NCI-H345 (cell line): Measurements from ENCODE around the gene DAAM1.
A peak's percentile ranks its signal among the peaks of the same experiment; 100 is the strongest.

Experiments used
- DNase-seq: peaks from one replicate; lab custom pipeline; 2025; lab: John Stamatoyannopoulos, UW

DAAM1 gene

DNA sequence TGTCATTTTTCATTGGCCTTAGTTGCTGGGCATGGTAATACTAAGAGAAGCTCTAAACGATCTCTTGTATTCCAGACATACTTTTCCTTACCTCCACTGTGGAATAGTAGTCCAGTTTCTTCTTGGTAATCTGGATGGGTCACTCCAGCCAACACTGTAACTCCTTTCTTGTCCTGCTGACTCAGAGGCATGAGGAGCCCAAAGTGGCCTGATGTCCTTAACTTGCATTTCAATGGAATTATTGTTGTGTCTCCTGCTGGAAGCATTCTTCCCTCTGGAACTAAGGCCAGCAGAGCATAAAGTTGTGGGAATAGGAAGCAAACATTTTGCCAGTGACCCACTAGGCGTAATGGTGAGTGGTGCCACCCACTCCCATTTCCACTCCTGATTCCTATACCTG is 33.1 kb downstream of the DAAM1 start:
- DNase-seq, result no peak

DNA sequence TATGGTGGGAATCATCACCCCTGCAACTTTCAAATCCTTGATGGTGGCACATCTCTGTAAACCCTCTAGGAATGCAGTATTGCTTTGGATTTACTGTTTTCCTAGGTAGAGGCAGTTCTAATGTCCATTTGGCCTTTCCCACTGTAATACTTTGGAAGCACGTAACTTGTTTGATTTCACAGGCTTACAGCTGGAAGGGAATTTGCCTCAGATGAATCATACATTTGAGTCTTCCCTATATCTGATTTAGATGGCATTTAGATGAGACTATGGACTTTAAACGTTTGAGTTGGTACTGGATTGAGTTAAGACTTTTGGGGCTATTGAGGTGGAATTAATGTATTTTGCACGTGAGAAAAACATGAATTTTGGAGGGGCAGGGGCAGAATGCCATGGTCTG is 35.9 kb downstream of the DAAM1 start:
- DNase-seq, result no peak

DNA sequence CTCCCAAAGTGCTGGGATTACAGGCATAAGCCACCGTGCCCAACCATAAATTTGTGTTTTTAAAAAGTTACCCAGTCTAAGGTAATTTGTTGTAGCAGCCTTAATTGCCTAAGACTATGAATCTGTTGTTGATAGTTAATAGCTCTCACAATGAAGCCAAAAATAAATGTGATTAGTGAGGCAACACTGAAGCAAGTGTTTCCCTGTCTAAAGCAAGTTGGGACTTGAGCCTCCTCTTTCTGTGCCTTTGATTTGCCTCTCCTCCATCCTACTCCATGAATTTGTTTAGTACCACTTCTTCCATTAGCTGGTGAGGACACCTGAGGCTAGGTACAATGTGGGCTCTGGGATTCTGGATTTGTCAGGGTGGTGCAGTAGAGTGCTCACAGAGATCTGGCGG is 36.8 kb downstream of the DAAM1 start:
- DNase-seq, result no peak

DNA sequence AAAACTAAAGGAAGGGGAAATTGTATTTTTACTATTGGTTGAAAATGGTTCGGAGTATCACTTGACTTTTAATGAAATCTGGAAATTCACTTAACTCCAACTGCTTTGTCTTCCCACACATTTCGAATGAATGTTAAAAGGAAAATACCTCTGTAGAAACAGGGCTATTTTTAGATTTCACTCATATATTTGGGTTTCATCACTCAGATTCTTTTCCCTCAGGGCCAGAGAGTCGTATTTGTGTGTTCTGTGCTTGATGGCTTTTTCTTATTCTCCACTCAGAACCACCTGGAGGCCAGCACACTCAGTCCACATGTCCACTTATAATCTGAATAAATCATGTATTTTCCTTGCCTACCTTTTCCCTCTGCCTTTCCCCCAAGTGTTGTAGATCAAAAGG is 40.0 kb downstream of the DAAM1 start:
- DNase-seq, result no peak

DNA sequence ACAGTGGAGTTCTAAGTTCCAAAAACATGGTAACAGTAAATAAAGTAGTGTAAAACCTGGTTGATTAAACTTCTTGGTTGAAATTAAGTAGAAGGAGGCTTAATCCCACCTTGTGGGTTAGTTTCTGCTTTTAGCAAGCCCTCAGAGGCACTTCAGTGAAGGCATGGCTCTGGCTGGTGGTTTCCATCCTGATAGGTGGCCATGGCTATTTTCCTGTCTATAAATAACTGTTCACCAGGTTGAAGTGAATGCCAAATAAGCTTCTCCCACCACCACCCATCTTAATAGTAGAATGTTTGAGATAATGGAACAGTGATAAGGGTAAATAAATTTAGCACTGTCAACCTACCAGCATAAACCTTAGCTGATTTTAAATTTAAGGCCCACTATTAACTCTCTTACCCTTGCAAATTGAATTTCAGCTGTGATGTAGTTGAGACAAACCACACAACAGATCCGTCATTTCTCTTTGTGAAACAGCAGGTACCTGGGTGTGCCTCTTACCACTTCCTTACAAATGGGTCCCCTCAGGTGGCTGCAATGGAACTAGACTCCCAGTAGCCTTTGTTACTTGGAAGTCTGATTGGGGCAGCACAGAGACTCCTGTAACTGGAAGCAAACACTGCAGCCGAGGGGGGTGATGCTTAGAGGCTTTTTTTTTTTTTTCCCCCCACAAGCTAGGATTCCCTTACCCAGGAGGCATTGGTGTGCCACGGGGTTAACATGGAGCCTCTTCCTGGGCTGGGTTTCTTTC is 41.4 kb downstream of the DAAM1 start:
- DNase-seq, result no peak

DNA sequence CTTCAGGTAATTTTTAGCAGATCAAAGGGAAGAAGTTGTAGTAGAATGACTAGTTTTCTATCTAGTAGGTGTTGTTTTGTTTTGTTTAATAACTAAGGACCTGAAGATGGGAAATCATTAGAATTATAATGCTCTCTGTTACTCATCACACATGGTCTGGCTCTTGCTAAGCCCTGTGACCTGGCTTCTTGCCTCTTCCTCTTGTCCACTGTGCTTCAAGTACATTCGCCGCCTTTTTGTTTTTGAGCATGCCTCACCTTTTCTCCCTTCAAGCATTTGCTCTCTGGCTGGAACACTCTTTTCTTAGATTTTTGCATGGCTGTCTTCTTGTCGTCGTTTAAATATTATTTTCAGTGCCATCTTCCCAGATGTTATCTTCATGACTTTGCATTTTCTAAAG is 47.7 kb downstream of the DAAM1 start:
- no peak for DNase-seq

DNA sequence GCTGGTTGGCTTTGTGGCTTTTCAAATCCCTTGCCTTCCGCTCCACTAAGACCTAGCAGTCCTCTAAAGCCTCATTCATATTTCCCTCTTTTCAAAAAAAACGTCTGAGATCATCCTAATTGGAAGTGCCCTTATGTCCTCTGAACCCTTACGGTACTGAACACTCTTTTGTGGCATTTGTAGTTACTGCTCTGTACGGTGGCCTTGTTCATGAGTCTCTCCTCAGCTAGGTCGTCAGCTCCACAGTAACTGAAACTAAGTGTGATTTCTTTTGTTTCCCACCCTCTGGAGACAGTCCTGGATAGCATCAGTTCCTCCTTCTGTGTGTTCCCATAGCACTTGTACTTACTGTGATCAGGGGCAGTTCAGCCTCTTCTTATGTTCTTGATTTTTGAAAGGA is 49.7 kb downstream of the DAAM1 start:
- no peak for DNase-seq

DNA sequence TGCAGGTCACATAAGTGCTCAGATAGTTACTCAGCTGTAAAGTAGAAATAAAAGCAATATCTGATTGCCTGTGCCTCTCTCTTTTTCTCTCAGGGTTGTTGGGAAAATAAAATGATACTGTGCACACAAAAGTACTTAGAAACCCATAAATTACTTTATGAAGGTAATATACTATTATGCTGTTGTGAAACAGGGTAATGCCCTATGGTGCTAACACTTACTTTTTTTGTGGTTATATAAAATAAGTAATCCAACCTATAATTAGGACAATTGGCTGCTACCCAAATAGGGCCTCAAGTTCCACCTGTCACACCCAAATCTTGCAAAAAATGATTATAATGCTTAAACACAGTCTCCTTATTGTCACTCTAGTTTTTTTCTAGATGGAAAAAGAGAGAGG is 50.6 kb downstream of the DAAM1 start:
- no peak for DNase-seq

DNA sequence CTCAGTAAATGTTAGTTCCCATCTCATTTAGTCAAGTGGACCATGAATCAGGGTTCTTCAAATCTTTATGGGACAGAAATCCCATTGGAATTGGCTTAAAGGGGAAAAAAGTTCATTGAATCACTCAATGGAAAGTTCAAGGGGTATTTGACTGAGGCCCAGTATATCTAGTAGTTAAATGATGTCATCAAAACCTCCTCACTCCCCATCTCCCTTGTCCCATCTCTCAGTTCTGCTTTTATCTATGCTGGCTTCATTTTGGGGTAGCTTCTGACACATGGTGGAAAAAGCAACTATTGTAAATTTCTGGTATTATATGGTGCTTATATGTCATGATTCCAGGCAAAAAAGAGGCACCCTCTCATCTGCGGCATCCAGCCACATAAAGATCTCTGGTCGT is 51.9 kb downstream of the DAAM1 start:
- no peak for DNase-seq

DNA sequence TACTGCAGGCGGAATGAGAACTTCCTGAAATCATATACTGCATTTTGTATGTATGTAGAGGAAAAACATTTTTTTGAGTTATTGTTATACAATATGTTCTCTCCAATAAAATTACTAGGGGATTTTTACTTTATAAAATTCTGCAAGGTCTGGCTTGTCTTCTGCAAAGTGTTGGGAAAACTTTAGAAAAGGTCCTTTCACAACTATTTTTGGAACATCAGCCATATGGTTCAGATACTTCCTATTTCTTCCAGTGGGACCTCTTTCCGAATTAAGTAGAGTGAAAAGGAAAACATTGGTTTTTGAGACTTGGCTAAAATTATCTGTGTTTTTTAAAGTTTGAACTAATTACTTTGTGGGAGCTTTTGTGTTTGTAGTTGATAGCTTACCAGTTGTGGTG is 52.7 kb downstream of the DAAM1 start:
- DNase-seq, result no peak

DNA sequence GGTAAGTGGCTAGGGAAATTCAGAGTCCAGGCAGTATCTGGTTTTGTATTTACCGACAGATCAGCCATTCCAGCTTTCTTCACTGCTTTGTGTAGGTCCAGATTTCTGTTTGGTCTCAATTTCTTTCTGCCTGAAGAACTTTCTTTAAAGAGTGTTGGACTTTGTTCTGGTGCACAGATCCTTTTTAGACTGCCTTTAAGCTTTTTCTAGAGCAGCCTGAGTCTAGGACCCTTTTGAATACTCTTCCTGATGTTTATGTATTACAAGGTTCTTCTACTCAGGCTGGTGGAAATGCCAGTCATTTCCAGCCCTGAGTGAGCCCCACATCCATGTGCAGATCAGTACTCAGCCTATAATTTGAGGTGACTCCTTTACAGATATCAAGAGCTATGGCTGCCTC is 54.7 kb downstream of the DAAM1 start:
- DNase-seq, result no peak

DNA sequence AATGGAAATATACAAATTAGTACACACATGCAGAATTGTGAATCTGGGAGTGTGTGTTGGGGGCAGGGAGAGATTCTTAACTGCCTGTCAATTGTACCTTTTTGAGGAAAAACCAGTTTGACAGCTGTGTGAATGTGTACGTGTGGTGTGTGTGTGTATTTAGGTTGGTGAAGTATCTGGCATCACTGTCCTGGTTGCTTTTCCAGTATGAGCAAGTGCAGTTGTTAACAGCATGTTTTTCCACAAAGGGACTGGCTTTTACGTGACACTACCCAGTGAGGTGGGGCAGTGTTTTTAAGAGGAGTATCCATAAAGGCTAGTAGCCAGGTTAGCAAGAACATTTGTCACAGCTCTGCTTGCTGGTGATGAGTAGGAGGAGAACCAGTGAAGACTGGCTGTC is 56.1 kb downstream of the DAAM1 start:
- no peak for DNase-seq

DNA sequence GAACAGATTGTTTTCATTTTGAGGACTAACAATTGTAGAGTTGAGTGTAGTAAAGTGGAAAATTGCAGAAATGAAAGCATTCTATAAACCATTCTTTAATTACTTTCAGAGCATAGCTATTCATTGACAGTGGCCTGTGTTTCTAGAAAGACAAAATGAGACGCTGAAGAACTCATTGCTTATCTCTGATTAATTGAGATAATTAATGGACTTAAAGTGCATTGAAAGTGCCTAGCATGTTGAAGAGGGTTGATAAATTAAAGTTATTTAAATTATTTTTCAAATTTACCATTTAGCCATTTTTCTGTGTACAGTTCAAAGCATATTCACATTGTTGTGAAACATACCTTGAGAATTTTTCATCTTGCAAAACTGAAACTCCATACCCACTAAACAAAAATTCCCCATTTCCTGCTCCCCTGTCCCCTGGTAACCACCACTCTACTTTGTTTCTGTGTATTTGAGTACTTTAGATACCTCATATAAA is 57.4 kb downstream of the DAAM1 start:
- DNase-seq, result no peak

DNA sequence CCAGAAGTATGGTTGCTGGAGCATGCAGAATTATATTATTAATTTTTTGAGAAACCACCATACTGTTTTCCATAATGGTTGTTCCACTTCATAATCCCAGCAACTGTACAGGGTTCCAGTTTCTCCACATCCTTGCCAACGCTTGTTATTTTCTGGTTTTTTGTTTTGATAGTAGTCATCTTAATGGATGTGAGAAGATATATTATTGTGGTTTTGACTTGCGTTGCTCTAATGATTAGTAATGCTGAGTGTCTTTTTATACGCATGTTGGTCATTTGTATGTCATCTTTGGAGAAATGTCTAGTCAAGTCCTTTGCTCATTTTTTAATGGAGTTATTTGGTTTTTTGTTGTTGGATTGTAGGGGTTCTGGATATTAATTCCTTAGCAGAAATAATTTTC is 58.1 kb downstream of the DAAM1 start:
- DNase-seq, result no peak

DNA sequence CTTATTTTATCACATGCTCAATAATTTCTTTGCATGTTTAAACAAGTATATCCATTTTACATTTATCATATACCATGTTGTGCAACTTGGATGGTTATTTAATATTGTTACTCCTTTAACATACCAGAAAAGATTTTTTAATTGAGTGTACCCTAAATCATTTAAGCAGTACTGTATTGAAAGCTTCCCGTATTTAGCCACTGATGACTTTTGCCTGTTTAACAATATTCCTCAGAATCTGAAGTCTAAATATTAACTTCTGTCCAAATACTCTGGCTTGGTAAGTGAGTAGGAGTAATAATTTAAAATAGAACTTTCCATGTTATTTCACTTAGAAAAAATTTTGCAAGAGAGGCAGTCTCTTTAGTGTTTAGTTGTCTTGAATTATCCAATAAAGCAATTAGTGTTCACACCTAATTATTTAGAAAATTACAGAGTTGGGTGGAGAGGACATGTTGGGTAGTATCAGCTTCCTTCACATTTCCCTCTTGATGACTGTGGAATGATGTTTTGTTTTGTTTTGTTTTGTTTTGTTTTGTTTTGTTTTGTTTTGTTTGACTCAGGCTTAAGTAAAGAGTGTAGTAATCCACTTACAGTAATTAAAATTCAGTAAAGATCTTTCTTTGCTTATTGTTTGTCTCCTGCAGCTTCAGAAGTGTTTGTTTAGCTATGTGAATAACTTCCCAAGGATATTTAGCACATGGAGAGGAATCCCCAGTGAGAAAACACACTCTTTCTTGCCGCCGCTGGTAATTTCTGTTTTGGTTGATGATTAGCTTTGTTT is 59.5 kb downstream of the DAAM1 start:
- peak; percentile 5 for DNase-seq

DNA sequence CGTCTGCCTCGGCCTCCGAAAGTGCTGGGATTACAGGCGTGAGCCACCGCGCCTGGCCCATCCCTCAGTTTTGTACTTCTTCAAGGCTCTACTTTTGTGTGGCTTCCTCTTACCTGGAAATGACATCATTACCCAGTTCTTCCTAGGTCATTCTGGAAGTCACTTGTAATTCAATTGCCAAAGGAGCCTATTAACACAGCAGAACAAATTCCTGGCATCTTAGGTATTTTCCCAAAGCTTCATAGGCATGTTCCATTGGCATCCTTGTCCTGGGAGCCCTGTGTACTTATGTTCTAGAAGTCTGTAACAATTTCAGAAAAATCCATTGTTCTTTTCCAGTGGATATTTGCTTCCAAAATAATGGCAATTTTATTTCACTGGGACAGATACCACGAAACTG is 60.6 kb downstream of the DAAM1 start:
- no peak for DNase-seq

DNA sequence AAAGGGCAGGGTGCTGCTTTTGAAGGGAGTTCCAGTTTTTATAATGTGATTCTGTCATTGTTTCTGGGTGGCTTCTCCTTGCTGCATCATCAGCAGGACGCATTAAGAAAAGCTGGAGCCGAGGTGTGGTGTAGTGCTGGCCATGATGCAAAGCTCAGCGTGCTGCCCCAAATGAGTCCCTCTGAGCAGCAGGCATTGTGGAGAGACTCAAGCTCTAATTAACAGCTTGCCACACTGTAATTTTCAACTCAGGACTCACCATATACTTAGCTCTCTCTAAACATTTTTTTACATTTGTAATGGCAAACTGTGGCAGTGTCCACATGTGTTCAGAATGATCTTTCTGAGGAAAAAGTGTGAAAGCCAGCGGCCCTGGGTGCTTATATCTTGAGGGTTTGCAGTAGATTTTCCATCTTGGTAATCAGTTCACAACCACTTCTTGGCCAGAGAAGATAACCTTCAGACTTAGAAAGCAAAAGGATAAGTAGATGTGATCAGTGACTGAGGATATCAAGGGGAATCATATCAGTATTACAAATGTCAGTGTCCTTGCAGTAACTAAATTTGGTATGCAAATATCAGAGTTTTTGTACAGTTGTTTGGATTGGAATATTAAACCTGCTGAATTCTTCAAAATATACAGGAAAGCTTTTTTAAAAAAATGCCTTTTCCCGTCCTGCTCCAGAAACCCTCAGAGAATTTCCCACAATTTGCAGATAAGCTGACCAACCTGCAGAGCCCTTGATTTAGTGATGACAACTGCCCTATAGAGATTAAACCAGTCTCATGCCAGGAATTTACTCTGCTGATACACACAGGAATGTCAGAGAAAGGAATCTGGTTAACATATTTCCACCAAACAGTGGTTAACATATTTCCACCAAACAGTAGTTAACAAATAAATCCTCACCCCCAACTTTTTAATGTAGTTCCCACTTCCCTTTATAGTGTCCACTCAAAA is 63.6 kb downstream of the DAAM1 start:
- no peak for DNase-seq

DNA sequence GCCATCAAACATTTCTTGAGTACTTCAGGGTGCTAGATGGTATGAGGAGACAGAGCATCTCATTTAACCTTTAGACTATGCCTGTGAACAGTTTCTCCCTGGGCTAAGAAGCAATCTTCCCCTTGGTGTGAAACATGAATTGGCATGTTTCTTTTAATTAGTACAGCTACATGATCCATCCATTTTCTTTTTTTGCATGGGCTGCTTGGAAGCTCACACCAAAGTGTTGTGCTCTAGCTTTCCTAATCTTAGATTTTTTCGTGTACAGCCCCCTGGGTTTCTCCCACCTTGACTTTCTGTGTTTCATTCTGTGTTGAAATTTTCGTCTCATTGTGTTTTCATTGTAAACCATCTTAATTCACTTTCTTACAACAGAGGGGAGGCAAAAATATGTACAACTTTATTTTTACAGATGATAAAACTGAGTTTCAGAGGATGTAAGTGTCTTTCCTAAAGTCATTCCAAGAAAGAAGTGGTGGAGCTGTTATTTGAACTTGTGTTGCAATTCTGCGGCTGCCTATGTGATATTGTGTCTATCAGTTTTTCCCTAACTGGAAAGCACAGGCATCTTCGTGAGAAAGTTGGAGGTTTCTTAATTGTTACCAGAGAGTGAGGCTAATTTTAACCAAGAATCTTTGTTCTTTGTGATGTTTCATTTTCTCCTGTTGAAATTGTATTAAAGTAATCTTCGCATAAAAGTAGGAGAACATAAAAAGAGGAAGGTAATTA is 64.5 kb downstream of the DAAM1 start:
- DNase-seq, result no peak

DNA sequence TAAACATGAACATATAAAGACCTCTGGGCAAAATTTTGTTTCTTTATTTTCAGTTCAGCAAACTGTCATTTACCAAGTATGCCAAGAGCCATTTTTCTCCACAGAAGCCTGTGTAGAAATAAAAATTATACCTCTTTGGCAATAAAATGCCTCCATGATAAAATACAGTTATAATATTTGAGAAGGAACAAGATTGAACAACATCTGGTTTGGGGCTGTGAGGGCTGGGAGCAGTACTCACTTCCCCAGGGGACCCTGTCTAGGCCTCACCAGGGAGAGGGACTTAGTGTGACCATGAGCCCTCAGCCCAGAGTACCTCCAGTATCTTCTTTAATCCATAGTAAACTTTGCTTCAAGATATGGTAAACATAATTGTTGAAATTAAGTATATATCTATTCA is 65.1 kb downstream of the DAAM1 start:
- no peak for DNase-seq

DNA sequence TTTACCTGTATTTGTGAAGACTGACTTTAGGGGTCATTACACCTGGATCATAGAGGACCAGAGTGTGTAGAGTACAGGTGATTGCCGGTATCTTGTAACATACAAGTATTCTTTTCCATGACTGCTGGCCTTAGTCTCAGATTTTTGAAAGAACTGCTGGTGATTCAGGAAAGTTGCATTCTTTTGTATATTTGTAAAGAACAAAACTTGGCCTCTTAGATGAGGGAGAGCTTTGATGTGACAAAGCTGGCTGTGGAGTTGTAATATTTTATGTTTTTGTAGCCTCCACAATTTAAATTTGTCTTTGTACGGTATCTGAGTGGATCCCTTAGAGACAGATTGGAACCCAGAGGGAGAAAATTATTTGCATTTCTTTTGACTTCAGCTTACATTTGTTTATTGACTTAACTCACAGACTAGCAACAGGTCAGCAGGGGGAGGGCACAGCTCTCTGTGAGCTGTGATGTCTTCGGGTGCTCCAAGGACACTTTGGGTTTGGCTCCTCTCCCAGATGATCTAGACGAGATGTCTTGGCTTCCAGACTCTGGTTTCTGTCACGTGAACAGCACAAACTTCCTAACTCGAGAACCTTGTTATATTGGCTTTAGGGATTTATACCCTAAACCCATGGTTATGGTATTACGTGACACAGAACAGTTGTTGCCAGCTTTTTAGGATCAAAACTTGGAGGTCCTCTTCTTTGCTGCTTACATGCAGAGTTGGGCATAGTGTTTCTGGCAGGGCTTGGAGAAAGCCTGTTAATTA is 65.9 kb downstream of the DAAM1 start:
- DNase-seq, result no peak
